Loucy (cell line): ENCODE results near the gene USP15.

Experiments
- H2AFZ ChIP-seq: fragments of 200-600 bp; sonication (generic); 2 replicates; pipeline ENCODE4 v1.6.0; 2016; ENCODE audit warnings: antibody characterized with exemption, mild to moderate bottlenecking, low read length, moderate library complexity
- H3F3A ChIP-seq: fragments of 200-600 bp; 2 replicates; pipeline ENCODE4 v1.6.0; 2016; ENCODE audit warnings: antibody characterized with exemption, low read depth, mild to moderate bottlenecking
- H3K27me3 ChIP-seq: fragments of 200-600 bp; sonication (generic); 2 replicates; pipeline ENCODE4 v1.6.1; 2014; ENCODE audit warnings: low read length, mild to moderate bottlenecking; ENCODE audit not compliant: insufficient read depth, poor library complexity, severe bottlenecking
- H3K36me3 ChIP-seq: fragments of 200-600 bp; sonication (generic); 2 replicates; pipeline ENCODE4 v1.6.1; 2016; ENCODE audit warnings: low read length; ENCODE audit not compliant: insufficient read depth
- H3K4me1 ChIP-seq: fragments of 200-600 bp; sonication (generic); 2 replicates; pipeline ENCODE4 v1.5.1; 2014; ENCODE audit warnings: low read length, mild to moderate bottlenecking; ENCODE audit not compliant: insufficient read depth, poor library complexity, severe bottlenecking
- H3K4me2 ChIP-seq: fragments of 200-600 bp; sonication (generic); 2 replicates; pipeline ENCODE4 v1.6.0; 2014; ENCODE audit warnings: antibody characterized with exemption, low read length, low read depth, mild to moderate bottlenecking; ENCODE audit not compliant: poor library complexity, severe bottlenecking
- H3K4me3 ChIP-seq: fragments of 200-600 bp; sonication (generic); 2 replicates; pipeline ENCODE4 v1.5.1; 2014; ENCODE audit warnings: low read length, mild to moderate bottlenecking, mixed read lengths; ENCODE audit not compliant: poor library complexity, severe bottlenecking
- H3K79me2 ChIP-seq: fragments of 200-600 bp; sonication (generic); 2 replicates; pipeline ENCODE4 v1.6.1; 2014; ENCODE audit warnings: low read length; ENCODE audit not compliant: insufficient read depth
- H3K9ac ChIP-seq: fragments of 200-600 bp; sonication (generic); 2 replicates; pipeline ENCODE4 v1.6.0; 2014; ENCODE audit warnings: mild to moderate bottlenecking, low read depth, low read length, moderate library complexity; ENCODE audit not compliant: poor library complexity, severe bottlenecking
- H3K9me2 ChIP-seq: fragments of 200-600 bp; sonication (generic); replicated peaks from 2 replicates; pipeline ENCODE4 v1.6.1; 2016; ENCODE audit warnings: low read depth, low read length, mixed read lengths
- H3K9me3 ChIP-seq: fragments of 200-600 bp; sonication (generic); 2 replicates; pipeline ENCODE4 v1.6.1; 2014; ENCODE audit warnings: mild to moderate bottlenecking, antibody characterized with exemption, low read length, low read depth; ENCODE audit not compliant: insufficient read depth
- H4K20me1 ChIP-seq: fragments of 200-600 bp; sonication (generic); 2 replicates; pipeline ENCODE4 v1.6.0; 2014; ENCODE audit warnings: antibody characterized with exemption, low read length, mild to moderate bottlenecking; ENCODE audit not compliant: insufficient read depth, poor library complexity, severe bottlenecking
- EZH2phosphoT487 ChIP-seq: fragments of 200-600 bp; IDR thresholded peaks from 2 replicates; pipeline ENCODE4 v1.6.1; 2018; ENCODE audit warnings: antibody characterized with exemption, mild to moderate bottlenecking, moderate library complexity, borderline replicate concordance
- TF ChIP-seq, protein P1 (sequence below): fragments of 200-600 bp; sonication (generic); conservative IDR thresholded peaks from 2 replicates; pipeline ENCODE4 v1.5.1; 2014; ENCODE audit warnings: mild to moderate bottlenecking, antibody characterized with exemption, low read length

USP15 gene

DNA sequence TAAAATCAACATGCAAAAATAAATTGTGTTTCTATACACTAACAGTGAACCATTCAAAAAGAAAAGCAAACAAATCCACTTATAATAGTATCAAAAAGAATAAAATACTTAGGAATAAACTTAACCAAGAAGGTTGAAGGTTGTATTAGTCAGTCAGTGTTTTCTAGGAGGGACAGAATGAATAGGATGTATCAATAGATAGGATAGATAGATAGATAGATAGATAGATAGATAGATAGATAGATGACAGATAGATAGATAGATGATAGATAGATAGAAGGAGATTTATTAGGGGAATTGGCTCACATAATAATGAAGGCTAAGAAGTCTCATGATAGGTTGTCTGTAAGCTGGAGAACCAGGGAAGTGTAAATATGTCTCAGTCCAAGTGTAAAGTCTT is 169.3 kb downstream of the USP15 start:
- H3K9ac ChIP-seq: no peak overlapping the region
- no peaks in the 10 kb centered on the region for H3K79me2 ChIP-seq
- peaks cover 2% of the 10 kb centered on the region; the same call in 1 of the 2 replicates for H3K9me3 ChIP-seq

DNA sequence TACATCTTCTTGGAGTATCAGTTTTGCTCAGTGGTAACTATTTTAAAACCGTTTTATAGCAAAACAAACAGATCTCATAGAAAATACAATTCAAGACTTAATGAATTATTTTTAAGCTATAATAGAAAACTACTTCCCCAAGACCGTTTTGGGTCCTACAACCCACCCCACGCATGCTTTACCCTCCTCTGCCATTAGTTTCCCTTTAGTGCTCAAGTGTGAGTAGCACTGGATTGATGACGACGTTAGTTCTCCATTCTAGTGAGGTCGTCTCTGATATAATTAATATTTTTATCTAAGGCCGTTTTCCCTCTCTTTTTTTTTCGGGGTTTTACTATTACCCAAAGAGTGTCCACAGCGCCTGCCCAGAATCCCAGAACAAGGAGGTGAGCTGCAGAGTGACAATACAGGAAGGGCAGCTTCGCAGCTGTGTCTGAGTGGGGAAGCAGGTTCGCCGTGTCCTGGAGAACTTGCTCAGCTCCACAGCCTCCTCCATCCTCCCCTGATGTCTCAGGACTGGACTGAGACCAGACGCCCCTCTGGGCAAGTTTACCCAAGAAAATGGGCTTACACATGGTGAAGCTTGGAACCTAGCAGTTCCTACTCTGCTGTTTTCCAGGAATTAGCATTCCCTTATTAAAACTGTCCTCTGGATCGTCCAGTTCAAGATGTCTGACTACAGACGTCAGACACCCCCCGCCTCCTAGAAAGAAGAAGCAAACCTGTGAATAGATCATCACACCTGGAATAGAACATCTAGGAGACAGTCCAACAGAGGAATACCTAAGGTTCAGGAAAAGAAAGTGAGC is 174.5 kb downstream of the USP15 start:
- Histone ChIP-seq H3K27me3 (no peaks in the 10 kb centered on the region), H2AFZ (peak overlapping the region; percentile 96), H3K4me3 (peak overlapping the region; percentile 80), H4K20me1 (no peaks in the 10 kb centered on the region), H3K36me3 (no peaks in the 10 kb centered on the region), H3K79me2 (no peaks in the 10 kb centered on the region), H3F3A (no peaks in the 10 kb centered on the region), H3K4me2 (peak overlapping the region; percentile 98), H3K9ac (peak overlapping the region; percentile 53), H3K9me2 (no peaks in the 10 kb centered on the region), H3K9me3 (no peaks in the 10 kb centered on the region), H3K4me1 (peaks cover 8% of the 10 kb centered on the region)
- TF ChIP-seq EZH2phosphoT487: no peak
- TF ChIP-seq, protein P1, sequence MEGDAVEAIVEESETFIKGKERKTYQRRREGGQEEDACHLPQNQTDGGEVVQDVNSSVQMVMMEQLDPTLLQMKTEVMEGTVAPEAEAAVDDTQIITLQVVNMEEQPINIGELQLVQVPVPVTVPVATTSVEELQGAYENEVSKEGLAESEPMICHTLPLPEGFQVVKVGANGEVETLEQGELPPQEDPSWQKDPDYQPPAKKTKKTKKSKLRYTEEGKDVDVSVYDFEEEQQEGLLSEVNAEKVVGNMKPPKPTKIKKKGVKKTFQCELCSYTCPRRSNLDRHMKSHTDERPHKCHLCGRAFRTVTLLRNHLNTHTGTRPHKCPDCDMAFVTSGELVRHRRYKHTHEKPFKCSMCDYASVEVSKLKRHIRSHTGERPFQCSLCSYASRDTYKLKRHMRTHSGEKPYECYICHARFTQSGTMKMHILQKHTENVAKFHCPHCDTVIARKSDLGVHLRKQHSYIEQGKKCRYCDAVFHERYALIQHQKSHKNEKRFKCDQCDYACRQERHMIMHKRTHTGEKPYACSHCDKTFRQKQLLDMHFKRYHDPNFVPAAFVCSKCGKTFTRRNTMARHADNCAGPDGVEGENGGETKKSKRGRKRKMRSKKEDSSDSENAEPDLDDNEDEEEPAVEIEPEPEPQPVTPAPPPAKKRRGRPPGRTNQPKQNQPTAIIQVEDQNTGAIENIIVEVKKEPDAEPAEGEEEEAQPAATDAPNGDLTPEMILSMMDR: no peak

More for the DNA sequence above, 169.3 kb downstream of the USP15 start:
- no peak overlapping the region for H3K4me2 ChIP-seq
- no peak overlapping the region for H3K4me3 ChIP-seq
- no peaks in the 10 kb centered on the region for H4K20me1 ChIP-seq
- H3K4me1 ChIP-seq: no peaks in the 10 kb centered on the region
- no peaks in the 10 kb centered on the region for H3K9me2 ChIP-seq
- H3K27me3 ChIP-seq: no peaks in the 10 kb centered on the region
- H3F3A ChIP-seq: no peaks in the 10 kb centered on the region
- no peak overlapping the region for H2AFZ ChIP-seq
- H3K36me3 ChIP-seq: no peaks in the 10 kb centered on the region
- TF ChIP-seq EZH2phosphoT487: no peak
- TF ChIP-seq, protein P1: no peak

DNA sequence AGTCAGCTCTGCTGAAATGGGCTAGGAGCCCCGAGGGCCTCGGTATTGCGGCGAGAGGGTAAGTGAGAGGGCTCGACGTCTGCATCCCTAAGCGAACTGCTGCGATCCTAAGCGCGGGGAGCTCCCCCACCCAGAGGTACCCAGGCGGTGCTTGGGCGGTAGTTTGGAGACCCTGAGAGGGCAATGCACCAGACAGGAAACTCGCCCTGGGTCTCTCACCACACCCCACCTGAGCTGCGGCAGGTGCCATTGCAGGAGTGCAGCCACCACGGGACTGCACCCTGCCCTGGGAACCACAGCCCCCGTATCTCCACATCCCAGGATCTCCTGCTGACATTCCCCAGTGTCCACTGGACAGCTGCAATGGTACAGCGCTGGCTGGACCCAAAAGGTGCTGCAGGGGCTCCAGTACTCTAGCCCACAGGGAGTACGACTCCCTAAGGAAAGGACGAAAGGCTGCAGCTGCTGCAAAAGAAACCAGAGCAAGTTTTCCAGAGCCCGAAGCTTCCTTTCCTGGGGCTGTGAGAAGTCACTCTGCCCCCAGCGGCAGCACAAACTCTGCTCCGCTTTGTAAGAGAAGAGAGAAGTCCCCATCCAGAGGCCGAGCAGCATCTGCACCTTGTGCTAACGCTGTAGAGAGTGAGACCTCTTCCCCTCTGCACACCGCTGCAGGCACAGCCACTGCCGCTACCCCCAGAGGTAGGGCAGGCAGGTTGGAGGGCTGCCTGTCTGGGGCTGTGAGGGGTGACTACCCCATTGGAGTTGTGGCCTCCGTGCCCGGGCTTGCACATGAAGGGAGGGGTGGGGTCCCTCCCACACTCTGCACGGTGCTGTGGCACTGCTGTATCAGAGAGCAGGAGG is 175.3 kb downstream of the USP15 start:
- H3K9me3 ChIP-seq: no peaks in the 10 kb centered on the region
- peak overlapping the region; percentile 98 for H3K4me2 ChIP-seq
- H2AFZ ChIP-seq: peak overlapping the region; percentile 96
- no peaks in the 10 kb centered on the region for H3K27me3 ChIP-seq
- peak overlapping the region; percentile 53 for H3K9ac ChIP-seq
- H3K36me3 ChIP-seq: no peaks in the 10 kb centered on the region
- H3K9me2 ChIP-seq: no peaks in the 10 kb centered on the region
- peaks cover 8% of the 10 kb centered on the region for H3K4me1 ChIP-seq
- H4K20me1 ChIP-seq: no peaks in the 10 kb centered on the region
- no peaks in the 10 kb centered on the region for H3K79me2 ChIP-seq
- H3K4me3 ChIP-seq: peak overlapping the region; percentile 80
- TF ChIP-seq EZH2phosphoT487: no peak
- TF ChIP-seq, protein P1: peak; percentile 66
- H3F3A ChIP-seq: no peaks in the 10 kb centered on the region
